Measurements from ENCODE around the gene GPR12.

GPR12 gene

DNA sequence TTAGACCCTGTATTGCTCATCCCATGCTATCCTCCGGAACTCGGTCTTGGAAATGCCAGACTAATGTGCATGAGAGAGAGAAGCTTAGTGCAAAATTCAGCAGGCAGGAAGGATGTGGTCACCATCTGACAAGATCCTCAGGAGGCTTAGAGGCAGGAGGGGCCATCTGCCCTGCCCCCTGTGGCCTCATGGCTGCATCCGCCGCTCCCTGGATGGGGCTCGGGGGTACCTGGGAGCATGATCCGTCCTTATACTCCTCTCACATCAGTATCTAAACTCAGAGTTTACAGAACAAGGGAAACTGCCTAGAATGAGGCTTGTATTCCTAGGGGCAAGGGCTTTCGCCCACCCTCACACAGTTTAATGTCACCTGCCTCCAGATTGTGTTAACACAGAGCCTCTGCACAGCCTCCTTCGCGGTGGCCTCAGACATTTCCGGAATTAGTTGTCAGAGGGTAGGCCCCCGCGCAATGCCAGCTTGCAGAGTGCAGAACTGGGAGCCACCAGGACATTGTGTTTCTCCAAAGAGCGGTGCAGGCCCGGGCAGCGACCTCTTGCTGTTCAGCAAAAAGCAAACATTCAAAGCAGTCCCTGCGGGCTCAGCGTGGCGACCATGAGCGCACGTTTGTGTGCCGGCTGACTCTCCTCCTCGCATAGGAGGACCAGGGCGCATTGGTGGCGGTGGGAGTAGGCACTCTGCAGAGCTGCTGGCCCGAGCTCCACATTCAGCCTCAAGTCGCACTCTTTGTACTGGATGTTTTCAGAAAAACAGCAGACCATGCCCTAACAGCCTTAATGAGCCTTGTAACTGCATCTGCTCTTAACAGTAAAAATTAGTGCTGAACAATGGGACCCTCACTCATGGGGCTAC is 39.1 kb downstream of the GPR12 start:
- Histone ChIP-seq H3K27ac (ENCODE audit: extremely low read depth, low read depth, low read length) (no peak overlapping the region), H3K4me3 (ENCODE audit: low read depth, low read length) (no peak overlapping the region), H3K4me1 (ENCODE audit: control insufficient read depth, insufficient read depth, low read length) (no peaks in the 10 kb centered on the region), H3K36me3 (ENCODE audit: control insufficient read depth in 2 of 2, insufficient read depth in 1 of 2, low read length in 2 of 2) (no peaks in the 10 kb centered on the region), H3K9me3 (ENCODE audit: control insufficient read depth, insufficient read depth, low read depth, low read length) (no peaks in the 10 kb centered on the region)
- TF ChIP-seq KLF10 (tag by site-specific recombination; IDR thresholded peaks at IDR 0.05) (no peak), YY1 (tag by site-specific recombination; IDR thresholded peaks at IDR 0.05) (no peak), HOXC10 (CRISPR knock-in tag; IDR thresholded peaks at IDR 0.05) (no peak), ZNF776 (tag by site-specific recombination; IDR thresholded peaks at IDR 0.05; ENCODE audit: borderline replicate concordance) (no peak), ZNF658 (tag by site-specific recombination; IDR thresholded peaks at IDR 0.05) (no peak), ZNF10 (tag by site-specific recombination; IDR thresholded peaks at IDR 0.05) (no peak)
- CTCF ChIA-PET = interaction anchor here (0.7 to 2.1 kb wide), 2 partner anchors 14 to 151 kb away, joined by 3 to 6 read pairs; no protein-coding TSS in a partner anchor
- POLR2A ChIA-PET = no interaction called here

DNA sequence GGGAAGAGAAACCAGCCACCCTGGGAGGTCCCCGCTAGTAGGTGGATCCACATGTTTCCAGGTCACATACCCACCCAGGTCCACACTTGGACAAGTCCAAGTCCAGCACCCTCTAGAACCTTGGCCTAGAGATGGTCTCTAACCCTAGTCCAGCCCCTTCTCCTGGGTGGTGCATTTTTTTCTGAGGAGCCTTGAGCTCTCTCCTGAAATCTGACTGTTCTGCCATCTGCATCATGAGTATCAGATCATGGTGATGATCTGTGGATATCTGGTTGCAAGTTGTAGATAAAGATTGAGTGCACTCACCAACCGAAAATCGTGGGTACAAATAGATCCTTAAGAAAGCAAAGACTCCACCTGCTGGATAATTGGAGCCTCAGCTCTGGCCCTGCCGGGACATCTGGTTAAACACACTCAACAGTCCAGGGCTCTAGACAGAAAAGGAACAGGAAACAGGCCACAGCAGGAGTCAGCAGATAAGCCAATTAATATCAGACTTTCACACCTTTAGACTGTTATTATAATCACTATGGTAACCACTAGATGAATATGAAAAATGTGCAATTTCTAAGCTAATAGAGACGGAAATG is 41.1 kb downstream of the GPR12 start:
- H3K4me1 ChIP-seq (ENCODE audit: control insufficient read depth, insufficient read depth, low read length) = no peaks in the 10 kb centered on the region
- no peak overlapping the region for H3K27ac ChIP-seq (ENCODE audit: extremely low read depth, low read depth, low read length)
- ChIA-PET CTCF (interaction anchor here (0.6 to 2.1 kb wide), 4 partner anchors 21 to 517 kb away, joined by 3 to 6 read pairs (median 4); no protein-coding TSS in a partner anchor), POLR2A (no interaction called here)
- no peaks in the 10 kb centered on the region for H3K9me3 ChIP-seq (ENCODE audit: control insufficient read depth, insufficient read depth, low read depth, low read length)
- TF ChIP-seq KLF9 (tag by site-specific recombination; IDR thresholded peaks at IDR 0.05; ENCODE audit: low read depth) (no peak), ZNF133 (tag by site-specific recombination; IDR thresholded peaks at IDR 0.05) (no peak)
- H3K36me3 ChIP-seq (ENCODE audit: control insufficient read depth in 2 of 2, insufficient read depth in 1 of 2, low read length in 2 of 2) = no peaks in the 10 kb centered on the region
- no peak overlapping the region for H3K4me3 ChIP-seq (ENCODE audit: low read depth, low read length)

GRCh38 chr13:26718872-26719271 is 41.7 kb downstream of the GPR12 start:
- no peak overlapping the region for H3K27ac ChIP-seq (ENCODE audit: extremely low read depth, low read depth, low read length)
- H3K4me3 ChIP-seq (ENCODE audit: low read depth, low read length) = no peak overlapping the region
- no peaks in the 10 kb centered on the region for H3K9me3 ChIP-seq (ENCODE audit: control insufficient read depth, insufficient read depth, low read depth, low read length)
- ChIA-PET CTCF (interaction anchor here (0.6 to 1.9 kb wide), 4 partner anchors 20 to 284 kb away, joined by 3 to 6 read pairs (median 4); no protein-coding TSS in a partner anchor), POLR2A (no interaction called here)
- no peaks in the 10 kb centered on the region for H3K4me1 ChIP-seq (ENCODE audit: control insufficient read depth, insufficient read depth, low read length)
- no peaks in the 10 kb centered on the region for H3K36me3 ChIP-seq (ENCODE audit: control insufficient read depth in 2 of 2, insufficient read depth in 1 of 2, low read length in 2 of 2)
- TF ChIP-seq ZBTB20 (tag by site-specific recombination; IDR thresholded peaks at IDR 0.05) (no peak), PRDM1 (tag by site-specific recombination; IDR thresholded peaks at IDR 0.05) (no peak), ZNF677 (tag by site-specific recombination; IDR thresholded peaks at IDR 0.05) (no peak), ZNF529 (tag by site-specific recombination; IDR thresholded peaks at IDR 0.05; ENCODE audit: insufficient replicate concordance) (no peak), ZNF394 (tag by site-specific recombination; IDR thresholded peaks at IDR 0.05; ENCODE audit: borderline replicate concordance) (no peak), ZNF585B (tag by site-specific recombination; IDR thresholded peaks at IDR 0.05) (no peak), ZNF114 (tag by site-specific recombination; IDR thresholded peaks at IDR 0.05) (no peak), KLF1 (tag by site-specific recombination; IDR thresholded peaks at IDR 0.05) (no peak)
- TF ChIP-seq, protein P1, sequence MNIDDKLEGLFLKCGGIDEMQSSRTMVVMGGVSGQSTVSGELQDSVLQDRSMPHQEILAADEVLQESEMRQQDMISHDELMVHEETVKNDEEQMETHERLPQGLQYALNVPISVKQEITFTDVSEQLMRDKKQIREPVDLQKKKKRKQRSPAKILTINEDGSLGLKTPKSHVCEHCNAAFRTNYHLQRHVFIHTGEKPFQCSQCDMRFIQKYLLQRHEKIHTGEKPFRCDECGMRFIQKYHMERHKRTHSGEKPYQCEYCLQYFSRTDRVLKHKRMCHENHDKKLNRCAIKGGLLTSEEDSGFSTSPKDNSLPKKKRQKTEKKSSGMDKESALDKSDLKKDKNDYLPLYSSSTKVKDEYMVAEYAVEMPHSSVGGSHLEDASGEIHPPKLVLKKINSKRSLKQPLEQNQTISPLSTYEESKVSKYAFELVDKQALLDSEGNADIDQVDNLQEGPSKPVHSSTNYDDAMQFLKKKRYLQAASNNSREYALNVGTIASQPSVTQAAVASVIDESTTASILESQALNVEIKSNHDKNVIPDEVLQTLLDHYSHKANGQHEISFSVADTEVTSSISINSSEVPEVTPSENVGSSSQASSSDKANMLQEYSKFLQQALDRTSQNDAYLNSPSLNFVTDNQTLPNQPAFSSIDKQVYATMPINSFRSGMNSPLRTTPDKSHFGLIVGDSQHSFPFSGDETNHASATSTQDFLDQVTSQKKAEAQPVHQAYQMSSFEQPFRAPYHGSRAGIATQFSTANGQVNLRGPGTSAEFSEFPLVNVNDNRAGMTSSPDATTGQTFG (tag by site-specific recombination; IDR thresholded peaks at IDR 0.05; ENCODE audit: borderline replicate concordance) = no peak
- TF ChIP-seq, protein P2, sequence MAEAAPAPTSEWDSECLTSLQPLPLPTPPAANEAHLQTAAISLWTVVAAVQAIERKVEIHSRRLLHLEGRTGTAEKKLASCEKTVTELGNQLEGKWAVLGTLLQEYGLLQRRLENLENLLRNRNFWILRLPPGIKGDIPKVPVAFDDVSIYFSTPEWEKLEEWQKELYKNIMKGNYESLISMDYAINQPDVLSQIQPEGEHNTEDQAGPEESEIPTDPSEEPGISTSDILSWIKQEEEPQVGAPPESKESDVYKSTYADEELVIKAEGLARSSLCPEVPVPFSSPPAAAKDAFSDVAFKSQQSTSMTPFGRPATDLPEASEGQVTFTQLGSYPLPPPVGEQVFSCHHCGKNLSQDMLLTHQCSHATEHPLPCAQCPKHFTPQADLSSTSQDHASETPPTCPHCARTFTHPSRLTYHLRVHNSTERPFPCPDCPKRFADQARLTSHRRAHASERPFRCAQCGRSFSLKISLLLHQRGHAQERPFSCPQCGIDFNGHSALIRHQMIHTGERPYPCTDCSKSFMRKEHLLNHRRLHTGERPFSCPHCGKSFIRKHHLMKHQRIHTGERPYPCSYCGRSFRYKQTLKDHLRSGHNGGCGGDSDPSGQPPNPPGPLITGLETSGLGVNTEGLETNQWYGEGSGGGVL (tag by site-specific recombination; IDR thresholded peaks at IDR 0.05) = no peak

Measured in HEK293 (cell line).